ENCODE data around the gene MEF2B.
A peak's percentile ranks its signal among the peaks of the same experiment; 100 is the strongest.

MEF2B gene

GRCh38 chr19:19148504-19148903 is 21.6 kb downstream of the MEF2B start (continued):
- TF ChIP-seq, protein P1, sequence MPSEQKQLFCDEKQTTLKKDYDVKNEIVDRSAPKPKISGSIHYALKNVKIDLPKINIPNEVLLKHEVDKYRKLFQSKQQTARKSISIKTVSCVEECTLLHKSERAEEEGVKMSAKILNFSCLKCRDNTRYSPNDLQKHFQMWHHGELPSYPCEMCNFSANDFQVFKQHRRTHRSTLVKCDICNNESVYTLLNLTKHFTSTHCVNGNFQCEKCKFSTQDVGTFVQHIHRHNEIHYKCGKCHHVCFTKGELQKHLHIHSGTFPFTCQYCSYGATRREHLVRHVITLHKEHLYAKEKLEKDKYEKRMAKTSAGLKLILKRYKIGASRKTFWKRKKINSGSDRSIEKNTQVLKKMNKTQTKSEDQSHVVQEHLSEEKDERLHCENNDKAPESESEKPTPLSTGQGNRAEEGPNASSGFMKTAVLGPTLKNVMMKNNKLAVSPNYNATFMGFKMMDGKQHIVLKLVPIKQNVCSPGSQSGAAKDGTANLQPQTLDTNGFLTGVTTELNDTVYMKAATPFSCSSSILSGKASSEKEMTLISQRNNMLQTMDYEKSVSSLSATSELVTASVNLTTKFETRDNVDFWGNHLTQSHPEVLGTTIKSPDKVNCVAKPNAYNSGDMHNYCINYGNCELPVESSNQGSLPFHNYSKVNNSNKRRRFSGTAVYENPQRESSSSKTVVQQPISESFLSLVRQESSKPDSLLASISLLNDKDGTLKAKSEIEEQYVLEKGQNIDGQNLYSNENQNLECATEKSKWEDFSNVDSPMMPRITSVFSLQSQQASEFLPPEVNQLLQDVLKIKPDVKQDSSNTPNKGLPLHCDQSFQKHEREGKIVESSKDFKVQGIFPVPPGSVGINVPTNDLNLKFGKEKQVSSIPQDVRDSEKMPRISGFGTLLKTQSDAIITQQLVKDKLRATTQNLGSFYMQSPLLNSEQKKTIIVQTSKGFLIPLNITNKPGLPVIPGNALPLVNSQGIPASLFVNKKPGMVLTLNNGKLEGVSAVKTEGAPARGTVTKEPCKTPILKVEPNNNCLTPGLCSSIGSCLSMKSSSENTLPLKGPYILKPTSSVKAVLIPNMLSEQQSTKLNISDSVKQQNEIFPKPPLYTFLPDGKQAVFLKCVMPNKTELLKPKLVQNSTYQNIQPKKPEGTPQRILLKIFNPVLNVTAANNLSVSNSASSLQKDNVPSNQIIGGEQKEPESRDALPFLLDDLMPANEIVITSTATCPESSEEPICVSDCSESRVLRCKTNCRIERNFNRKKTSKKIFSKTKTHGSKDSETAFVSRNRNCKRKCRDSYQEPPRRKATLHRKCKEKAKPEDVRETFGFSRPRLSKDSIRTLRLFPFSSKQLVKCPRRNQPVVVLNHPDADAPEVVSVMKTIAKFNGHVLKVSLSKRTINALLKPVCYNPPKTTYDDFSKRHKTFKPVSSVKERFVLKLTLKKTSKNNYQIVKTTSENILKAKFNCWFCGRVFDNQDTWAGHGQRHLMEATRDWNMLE (tag by site-specific recombination; conservative IDR thresholded peaks at IDR 0.05; ENCODE audit: low read depth): peak; percentile 81
- TF ChIP-seq ZNF426 (tag by site-specific recombination; IDR thresholded peaks at IDR 0.05) (peak; percentile 79), ZNF791 (tag by site-specific recombination; IDR thresholded peaks at IDR 0.05) (0 out of 2 replicates have a peak, but pooled peaks have one; percentile 26), REST (tag by site-specific recombination; IDR thresholded peaks at IDR 0.05) (peak; percentile 74), ZNF560 (tag by site-specific recombination; IDR thresholded peaks at IDR 0.05; ENCODE audit: borderline replicate concordance) (peak; percentile 67; the same call in 1 of the 2 replicates), ZNF394 (tag by site-specific recombination; IDR thresholded peaks at IDR 0.05; ENCODE audit: borderline replicate concordance) (peak; percentile 97), ZNF623 (tag by site-specific recombination; IDR thresholded peaks at IDR 0.05) (peak; percentile 70), ZNF292 (tag by site-specific recombination; IDR thresholded peaks at IDR 0.05; ENCODE audit: borderline replicate concordance, low read depth) (0 out of 2 replicates have a peak, but pooled peaks have one; percentile 37), ZBTB21 (tag by site-specific recombination; IDR thresholded peaks at IDR 0.05) (peak; percentile 35; the same call in 1 of the 2 replicates), ZNF366 (tag by site-specific recombination; conservative IDR thresholded peaks at IDR 0.05) (0 out of 2 replicates have a peak, but pooled peaks have one; percentile 15), ZNF558 (tag by site-specific recombination; IDR thresholded peaks at IDR 0.05) (peak; percentile 80; the same call in 1 of the 2 replicates), RBAK (tag by site-specific recombination; IDR thresholded peaks at IDR 0.05) (0 out of 2 replicates have a peak, but pooled peaks have one; percentile 17), ZNF202 (tag by site-specific recombination; IDR thresholded peaks at IDR 0.05; ENCODE audit: borderline replicate concordance) (peak; percentile 9; the same call in 1 of the 2 replicates), ZBTB8A (tag by site-specific recombination; IDR thresholded peaks at IDR 0.05) (peak; percentile 70)

DNA sequence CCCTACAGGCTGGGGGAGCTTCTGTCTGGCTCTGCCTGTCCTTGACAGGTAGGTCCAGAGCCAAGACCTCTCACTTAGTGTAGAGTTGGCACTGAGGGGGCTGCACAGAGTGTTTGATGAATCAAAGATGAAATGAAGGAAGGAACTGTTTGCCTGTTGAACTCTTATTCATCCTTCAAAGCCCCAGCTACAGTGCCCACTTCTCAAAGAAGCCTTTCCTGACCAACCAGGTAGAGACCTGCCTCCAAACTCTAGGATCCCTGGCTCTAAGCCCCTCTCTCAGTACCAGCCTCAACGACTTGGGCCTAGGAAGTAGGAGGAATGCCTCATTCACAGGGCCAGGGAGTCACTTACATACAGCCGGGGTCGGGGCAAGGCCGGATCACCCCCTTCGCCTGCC is 22.7 kb downstream of the MEF2B start:
- CTCF ChIA-PET: interaction anchor here (0.6 to 5.4 kb wide), 11 partner anchors 10 to 407 kb away, joined by 3 to 47 read pairs (median 4); no protein-coding TSS in a partner anchor
- no peak overlapping the region for H3K27ac ChIP-seq (ENCODE audit: extremely low read depth, low read depth, low read length)
- H3K36me3 ChIP-seq (ENCODE audit: control insufficient read depth in 2 of 2, insufficient read depth in 1 of 2, low read length in 2 of 2): peaks cover 0 to 5% of the 10 kb centered on the region in 2 experiments; a peak in 2 of 3 replicates
- H3K9me3 ChIP-seq (ENCODE audit: control insufficient read depth, insufficient read depth, low read depth, low read length): no peaks in the 10 kb centered on the region
- TF ChIP-seq ZFP3 (tag by site-specific recombination; IDR thresholded peaks at IDR 0.05; ENCODE audit: low read depth): peak; percentile 92
- TF ChIP-seq ZNF449 (tag by site-specific recombination; IDR thresholded peaks at IDR 0.05): no peak
- TF ChIP-seq ZNF423 (tag by site-specific recombination; IDR thresholded peaks at IDR 0.05): no peak
- TF ChIP-seq ZSCAN5A (tag by site-specific recombination; IDR thresholded peaks at IDR 0.05): no peak
- POLR2A ChIA-PET: no interaction called here
- no peaks in the 10 kb centered on the region for H3K4me1 ChIP-seq (ENCODE audit: control insufficient read depth, insufficient read depth, low read length)
- H3K4me3 ChIP-seq (ENCODE audit: low read depth, low read length): no peak overlapping the region

Measured in HEK293 (cell line).